Neuron (in vitro differentiated cells): ENCODE data around the gene WNK2.
"Not testable (repeated sequence)": the region's sequence is repeated elsewhere in the genome, so short reads cannot be mapped to it uniquely, and the experiment has no call there.

ENCODE experiments used
- H2AFZ ChIP-seq: one replicate; pipeline ENCODE4 v1.6.1; 2013; ENCODE audit warnings: low read depth, mild to moderate bottlenecking, inconsistent platforms, low read length, moderate library complexity
- H3K27me3 ChIP-seq: one replicate; pipeline ENCODE4 v1.6.1; 2013; ENCODE audit warnings: low read length; ENCODE audit not compliant: insufficient read depth
- H3K36me3 ChIP-seq: one replicate; pipeline ENCODE4 v1.6.1; 2013; ENCODE audit warnings: low read length; ENCODE audit not compliant: insufficient read depth
- H3K4me1 ChIP-seq: one replicate; pipeline ENCODE4 v1.6.1; 2013; ENCODE audit warnings: low read length; ENCODE audit not compliant: insufficient read depth
- H3K4me3 ChIP-seq: 2 replicates; pipeline ENCODE4 v1.5.1; 2013; ENCODE audit warnings: mild to moderate bottlenecking, low read length, moderate library complexity
- H3K9me3 ChIP-seq: one replicate; pipeline ENCODE4 v1.6.1; 2013; ENCODE audit warnings: low read length

WNK2 gene

DNA sequence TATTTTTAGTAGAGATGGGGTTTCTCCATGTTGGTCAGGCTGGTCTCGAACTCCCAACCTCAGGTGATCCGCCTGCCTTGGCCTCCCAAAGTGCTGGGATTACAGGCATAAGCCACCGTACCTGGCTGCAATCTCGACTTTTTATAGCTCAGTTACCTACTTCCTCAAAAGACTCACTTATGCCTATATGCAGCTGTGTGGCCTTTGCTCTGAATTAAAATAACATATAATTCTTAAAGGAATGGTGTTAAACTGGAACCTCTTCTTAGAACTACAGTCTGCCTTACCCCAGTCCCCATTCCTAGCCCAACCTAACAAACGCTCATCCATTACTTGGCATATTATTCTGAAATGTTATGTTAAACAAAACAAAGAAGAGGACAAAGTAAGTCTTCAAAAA is 157.9 kb downstream of the WNK2 start:
- H3K36me3 ChIP-seq, H3K4me3 ChIP-seq, H2AFZ ChIP-seq, H3K9me3 ChIP-seq, H3K27me3 ChIP-seq, H3K4me1 ChIP-seq: not testable (repeated sequence)

DNA sequence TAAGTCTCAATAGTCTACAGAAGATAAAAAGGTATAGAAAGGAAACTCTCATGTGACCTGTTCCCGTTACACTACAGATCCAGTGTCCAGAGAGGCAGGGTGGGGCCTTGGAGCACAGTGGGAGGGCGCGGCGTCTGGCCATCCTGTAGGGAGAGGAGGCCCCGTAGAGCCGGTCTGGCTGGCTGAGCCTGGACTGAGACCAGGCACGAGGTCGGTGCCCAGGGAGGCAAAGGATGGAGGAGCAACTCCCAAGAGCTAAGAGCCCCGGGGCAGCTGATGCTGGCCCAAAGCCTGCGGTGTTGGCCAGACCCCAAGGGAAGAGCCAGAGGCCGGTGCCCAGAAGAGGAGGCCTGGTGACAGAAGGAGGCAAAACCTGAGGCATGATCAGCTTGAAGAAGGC is 158.5 kb downstream of the WNK2 start:
- not testable (repeated sequence) for H3K4me1 ChIP-seq, H3K27me3 ChIP-seq, H3K4me3 ChIP-seq, H3K36me3 ChIP-seq, H3K9me3 ChIP-seq, H2AFZ ChIP-seq

DNA sequence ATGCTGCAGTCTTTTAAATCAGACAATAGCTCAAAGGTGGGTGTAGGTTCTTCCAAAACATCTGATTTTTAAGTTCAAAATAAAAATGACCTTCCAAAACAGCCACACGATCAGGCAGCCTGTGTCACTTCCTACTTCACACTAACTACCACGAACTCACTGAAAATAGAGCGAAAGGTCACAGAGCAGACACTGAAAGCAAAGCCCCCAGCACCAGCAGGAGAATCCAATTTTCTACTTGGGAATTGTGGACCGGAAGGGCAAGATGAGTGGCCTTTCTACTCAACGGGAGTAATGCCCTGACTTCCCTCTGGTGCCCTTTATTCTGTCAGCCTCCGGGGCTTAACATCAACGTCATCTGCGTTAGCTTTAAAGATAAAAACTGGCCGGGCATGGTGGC is 159.7 kb downstream of the WNK2 start:
- H2AFZ ChIP-seq, result no peak overlapping the region
- H3K4me3 ChIP-seq, result no peak overlapping the region
- H3K9me3 ChIP-seq, result peaks cover 5% of the 10 kb centered on the region
- H3K27me3 ChIP-seq, result peaks cover 2% of the 10 kb centered on the region
- H3K36me3 ChIP-seq, result no peaks in the 10 kb centered on the region
- peaks cover 3% of the 10 kb centered on the region for H3K4me1 ChIP-seq

DNA sequence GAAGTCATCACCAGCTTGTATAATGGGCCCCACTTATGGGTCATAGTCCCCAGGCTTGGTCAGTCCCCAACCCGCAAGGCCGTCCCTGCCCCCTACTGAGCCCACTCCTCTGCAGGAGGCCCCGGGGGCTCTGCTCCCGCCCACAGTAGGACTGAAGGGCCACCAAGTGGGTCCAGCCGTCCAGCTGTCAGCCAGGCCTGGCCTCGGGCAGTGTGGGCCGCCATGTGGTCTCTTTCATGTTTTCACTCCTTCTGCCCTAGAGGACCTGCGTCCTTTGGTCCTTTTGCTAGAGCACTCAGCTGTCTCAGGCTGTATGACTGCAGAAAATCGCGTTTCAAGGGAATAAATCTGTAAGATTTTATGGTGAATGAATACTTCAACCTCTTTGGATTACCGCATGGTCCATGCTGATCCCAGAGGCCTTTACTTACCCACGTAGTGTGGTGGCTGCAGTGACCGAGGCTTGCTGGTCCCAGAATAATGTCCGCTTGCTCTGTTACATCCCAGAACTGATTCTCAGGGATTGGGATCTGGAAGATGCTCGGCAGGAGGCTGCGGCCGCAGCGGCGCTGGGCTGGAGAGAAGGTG is 161.8 kb downstream of the WNK2 start:
- Histone ChIP-seq H3K27me3 (peaks cover 2% of the 10 kb centered on the region), H2AFZ (peak overlapping the region; percentile 48), H3K4me1 (peaks cover 3% of the 10 kb centered on the region), H3K9me3 (no peaks in the 10 kb centered on the region), H3K4me3 (peak overlapping the region; percentile 35), H3K36me3 (no peaks in the 10 kb centered on the region)

DNA sequence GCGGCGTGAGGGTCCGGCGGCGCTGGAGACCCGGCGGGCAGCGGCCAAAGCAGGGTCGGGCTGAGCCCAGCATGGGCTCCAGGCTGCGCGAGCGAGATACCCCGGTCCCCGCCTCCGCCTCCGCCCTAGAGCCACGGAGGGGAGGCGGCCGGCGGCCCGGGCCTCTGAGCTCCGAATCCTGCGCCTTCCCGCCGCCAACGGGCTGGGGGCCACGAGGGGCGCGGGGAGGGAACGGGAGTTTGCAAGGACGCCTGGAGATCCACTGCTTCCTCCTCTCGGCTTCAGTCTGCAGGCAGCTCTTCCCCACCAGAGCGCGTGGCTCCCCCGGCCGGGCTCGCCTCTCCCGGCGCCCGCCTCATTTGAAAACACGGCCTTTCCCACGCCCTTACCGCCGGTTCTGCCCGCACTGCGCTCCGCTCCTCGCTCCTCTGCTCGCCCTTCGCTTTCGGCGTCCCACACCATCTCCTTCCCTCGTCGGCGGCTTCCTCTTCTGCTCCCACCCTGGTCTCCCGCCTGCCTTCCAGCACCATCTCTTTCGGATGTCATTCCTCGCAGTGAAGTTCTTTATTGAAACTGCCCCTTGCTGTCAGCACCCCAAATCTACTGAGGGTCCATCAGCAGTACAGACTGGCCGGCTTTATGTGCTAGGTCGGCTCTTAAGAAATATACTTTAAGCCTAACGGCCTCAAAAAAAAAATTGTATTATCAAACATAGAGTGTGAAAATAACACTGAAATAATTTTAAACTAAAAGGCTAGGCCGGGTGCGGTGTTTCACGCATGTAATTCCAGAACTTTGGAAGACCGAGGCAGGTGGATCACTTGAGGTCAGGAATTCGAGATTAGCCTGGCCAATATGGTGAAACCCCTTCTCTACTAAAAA is 162.5 kb downstream of the WNK2 start:
- Histone ChIP-seq H3K27me3 (peaks cover 2% of the 10 kb centered on the region), H3K36me3 (no peaks in the 10 kb centered on the region), H3K4me3 (peak overlapping the region; percentile 35), H2AFZ (peak overlapping the region; percentile 48), H3K4me1 (peaks cover 3% of the 10 kb centered on the region), H3K9me3 (no peaks in the 10 kb centered on the region)

DNA sequence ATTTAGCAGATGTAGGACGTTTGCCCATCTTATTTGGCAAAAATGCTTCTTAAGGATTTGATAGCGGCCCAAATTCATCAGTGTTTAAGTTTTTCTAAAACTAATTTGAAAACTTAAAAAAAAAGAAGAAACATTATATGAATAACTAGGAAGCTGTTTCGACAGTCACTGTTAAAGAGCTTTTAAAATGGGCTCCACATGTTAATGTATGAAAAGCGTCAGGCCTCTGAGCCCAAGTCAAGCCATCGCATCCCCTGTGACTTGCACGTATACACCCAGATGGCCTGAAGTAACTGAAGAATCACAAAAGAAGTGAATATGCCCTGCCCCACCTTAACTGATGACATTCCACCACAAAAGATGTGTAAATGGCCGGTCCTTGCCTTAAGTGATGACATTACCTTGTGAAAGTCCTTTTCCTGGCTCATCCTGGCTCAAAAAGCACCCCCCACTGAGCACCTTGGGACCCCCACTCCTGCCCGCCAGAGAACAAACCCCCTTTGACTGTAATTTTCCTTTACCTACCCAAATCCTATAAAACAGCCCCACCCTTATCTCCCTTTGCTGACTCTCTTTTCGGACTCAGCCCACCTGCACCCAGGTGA is 163.5 kb downstream of the WNK2 start:
- not testable (repeated sequence) for H2AFZ ChIP-seq, H3K4me3 ChIP-seq, H3K27me3 ChIP-seq, H3K9me3 ChIP-seq, H3K36me3 ChIP-seq, H3K4me1 ChIP-seq

DNA sequence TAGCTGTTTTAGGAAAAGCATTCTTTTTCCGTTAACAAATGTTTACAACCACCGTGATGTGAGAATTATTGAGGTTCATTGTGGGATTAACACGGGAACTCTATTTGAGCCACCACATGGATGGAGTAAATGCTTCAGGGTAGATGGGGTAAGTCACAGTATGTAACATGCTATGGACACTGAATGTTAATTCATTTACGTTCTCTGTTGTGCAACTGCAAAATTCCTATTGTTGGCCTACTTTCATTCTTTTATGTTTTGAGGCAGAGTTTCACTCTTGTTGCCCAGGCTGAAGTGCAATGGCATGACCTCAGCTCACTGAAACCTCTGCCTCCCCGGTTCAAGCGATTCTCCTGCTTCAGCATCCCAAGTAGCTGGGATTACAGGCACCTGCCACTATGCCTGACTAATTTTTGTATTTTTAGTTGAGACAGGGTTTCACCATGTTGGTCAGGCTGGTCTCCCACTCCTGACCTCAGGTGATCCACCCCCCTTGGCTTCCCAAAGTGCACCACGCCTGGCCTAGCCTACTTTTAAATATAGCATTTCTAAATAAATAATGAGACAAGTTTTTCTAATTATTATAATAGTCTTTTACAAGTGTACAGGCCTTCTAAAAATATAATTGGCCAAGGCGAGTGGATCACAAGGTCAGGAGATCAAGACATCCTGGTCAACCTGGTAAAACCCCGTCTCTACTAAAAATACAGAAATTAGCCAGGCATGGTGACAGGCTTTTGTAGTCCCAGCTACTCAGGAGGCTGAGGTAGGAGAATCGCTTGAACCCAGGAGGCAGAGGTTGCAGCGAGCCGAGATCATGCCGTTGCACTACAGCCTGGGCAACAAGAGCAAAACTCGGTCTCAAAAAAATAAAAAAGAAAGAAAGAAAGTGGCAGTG is 169.7 kb downstream of the WNK2 start:
- H2AFZ ChIP-seq, H3K27me3 ChIP-seq, H3K36me3 ChIP-seq, H3K4me3 ChIP-seq, H3K4me1 ChIP-seq, H3K9me3 ChIP-seq: not testable (repeated sequence)

DNA sequence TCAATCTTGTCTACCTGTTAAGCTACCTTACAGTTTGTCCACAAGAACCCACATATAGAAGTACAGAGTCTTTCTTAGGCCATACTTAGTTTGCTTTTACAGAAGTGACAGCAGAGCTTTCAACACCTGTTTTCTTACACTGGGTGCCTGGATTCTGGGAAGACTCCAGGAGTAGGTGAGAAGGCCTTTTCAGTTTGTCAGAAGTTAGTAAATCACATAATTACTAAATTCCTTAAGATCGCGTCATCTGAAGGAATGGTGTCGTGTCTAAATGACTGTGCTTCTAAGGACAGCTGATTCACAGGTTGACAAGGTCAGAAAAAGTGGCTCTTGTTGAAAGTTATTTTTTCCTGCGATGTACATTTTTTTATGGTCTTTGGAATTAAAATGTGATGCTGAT is 170.5 kb downstream of the WNK2 start:
- H3K9me3 ChIP-seq, result no peaks in the 10 kb centered on the region
- H3K4me1 ChIP-seq, result no peaks in the 10 kb centered on the region
- H3K36me3 ChIP-seq, result no peaks in the 10 kb centered on the region
- H3K27me3 ChIP-seq, result peaks cover 4% of the 10 kb centered on the region
- no peak overlapping the region for H2AFZ ChIP-seq
- H3K4me3 ChIP-seq, result no peak overlapping the region

DNA sequence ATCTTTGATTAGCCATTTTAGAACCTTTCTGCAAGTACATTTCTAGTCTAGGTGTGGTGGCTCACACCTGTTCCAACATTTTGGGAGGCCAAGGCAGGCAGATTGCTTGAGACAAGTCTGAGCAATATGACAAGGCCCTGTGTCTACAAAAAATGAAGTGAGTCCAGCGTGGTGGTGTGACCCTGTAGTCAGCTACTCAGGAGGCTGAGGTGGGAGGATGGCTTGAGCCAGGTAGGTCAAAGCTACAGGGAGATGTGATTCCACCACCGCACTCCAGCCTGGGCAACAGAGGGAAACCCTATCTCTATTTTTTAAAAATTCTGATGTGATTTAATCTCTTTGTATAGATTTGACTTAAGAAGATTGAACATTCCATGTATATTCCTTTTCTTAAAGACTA is 171.9 kb downstream of the WNK2 start:
- Histone ChIP-seq H2AFZ (no peak overlapping the region), H3K36me3 (no peaks in the 10 kb centered on the region), H3K9me3 (no peaks in the 10 kb centered on the region), H3K27me3 (peaks cover 4% of the 10 kb centered on the region), H3K4me3 (no peak overlapping the region), H3K4me1 (no peaks in the 10 kb centered on the region)

DNA sequence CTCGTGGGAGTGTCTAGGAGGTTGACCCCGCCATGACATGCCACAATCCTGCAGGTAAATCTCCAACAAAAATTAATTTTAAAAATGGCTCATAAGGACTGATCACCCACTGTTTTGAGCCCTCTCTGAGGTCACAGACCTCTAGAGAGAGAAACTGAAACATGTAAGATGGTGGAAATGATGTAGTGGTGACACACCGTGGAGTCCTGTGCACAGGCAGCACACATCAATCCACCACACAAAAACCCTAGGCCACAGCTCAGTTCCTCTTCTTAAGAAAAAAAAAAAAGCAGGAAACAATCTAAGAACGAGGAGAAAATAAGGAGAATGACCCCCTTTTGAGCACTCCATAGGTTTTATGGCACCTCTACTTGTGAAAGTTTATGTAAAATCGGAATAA is 173.7 kb downstream of the WNK2 start:
- H3K4me1 ChIP-seq, result no peaks in the 10 kb centered on the region
- no peaks in the 10 kb centered on the region for H3K9me3 ChIP-seq
- no peak overlapping the region for H2AFZ ChIP-seq
- H3K4me3 ChIP-seq, result no peak overlapping the region
- peaks cover 4% of the 10 kb centered on the region for H3K27me3 ChIP-seq
- H3K36me3 ChIP-seq, result no peaks in the 10 kb centered on the region

DNA sequence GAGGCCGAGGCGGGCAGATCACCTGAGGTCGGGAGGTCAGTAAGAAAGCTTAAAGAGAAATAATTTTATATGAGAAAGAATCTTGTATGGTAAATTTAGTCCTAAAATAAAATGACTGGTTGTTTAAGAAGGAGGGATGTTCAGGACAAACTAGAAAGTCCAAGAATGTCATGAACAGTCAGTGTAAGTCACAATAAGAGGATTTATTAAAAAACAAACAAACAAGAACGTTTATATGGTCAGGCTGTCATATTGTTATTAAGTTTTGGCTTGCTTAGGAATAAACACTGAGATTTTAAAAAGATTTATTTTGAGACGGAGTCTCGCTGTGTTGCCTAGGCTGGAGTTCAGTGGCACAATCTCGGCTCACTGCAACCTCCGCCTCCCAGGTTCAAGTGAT is 176.0 kb downstream of the WNK2 start:
- not testable (repeated sequence) for H3K4me1 ChIP-seq, H3K27me3 ChIP-seq, H3K9me3 ChIP-seq, H3K36me3 ChIP-seq, H2AFZ ChIP-seq, H3K4me3 ChIP-seq

DNA sequence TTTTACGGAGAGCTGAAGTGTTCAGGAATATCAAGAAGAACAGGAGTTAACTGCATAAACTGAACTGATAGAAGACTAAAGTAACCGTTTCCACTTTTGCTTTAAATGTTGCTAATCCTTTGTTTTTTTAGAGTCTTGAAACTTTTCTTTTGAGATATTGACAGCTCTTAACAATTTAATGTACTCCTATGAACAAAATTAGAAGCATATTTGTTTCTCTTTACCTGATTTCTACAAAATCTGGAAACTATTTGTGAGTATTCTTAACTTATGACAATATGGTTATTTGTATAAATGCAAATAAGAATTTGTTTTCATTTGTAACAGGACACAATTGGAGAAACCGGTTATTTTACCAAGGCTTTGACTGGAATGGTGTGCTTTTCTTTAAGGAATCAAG is 178.1 kb downstream of the WNK2 start:
- Histone ChIP-seq H2AFZ (no peak overlapping the region), H3K36me3 (no peaks in the 10 kb centered on the region), H3K27me3 (peaks cover 2% of the 10 kb centered on the region), H3K4me3 (no peak overlapping the region), H3K9me3 (no peaks in the 10 kb centered on the region), H3K4me1 (no peaks in the 10 kb centered on the region)
